HFF-Myc (cell line): ENCODE results near the gene WNT6.

Source experiments
- DNase-seq: peaks from one replicate; pipeline ENCODE4 v3.0.0-alpha.2; 2011; ENCODE audit warnings: low read depth; ENCODE audit errors: extremely low read depth
- H3K4me3 ChIP-seq: replicated peaks from 2 replicates; pipeline ENCODE4 v1.5.1; 2011; ENCODE audit warnings: low read depth, mild to moderate bottlenecking, control low read depth, low read length
- CTCF ChIP-seq: IDR thresholded peaks from 2 replicates; pipeline ENCODE4 v1.5.1; 2012; ENCODE audit warnings: mild to moderate bottlenecking, low read depth, low read length, control low read depth; ENCODE audit errors: missing control alignments

WNT6 gene

GRCh38 chr2:218869064-218869463 lies 9.5 kb downstream of the WNT6 start:
- no peak for TF ChIP-seq CTCF
- no peak for DNase-seq
- H3K4me3 ChIP-seq, result no peak overlapping the region

DNA sequence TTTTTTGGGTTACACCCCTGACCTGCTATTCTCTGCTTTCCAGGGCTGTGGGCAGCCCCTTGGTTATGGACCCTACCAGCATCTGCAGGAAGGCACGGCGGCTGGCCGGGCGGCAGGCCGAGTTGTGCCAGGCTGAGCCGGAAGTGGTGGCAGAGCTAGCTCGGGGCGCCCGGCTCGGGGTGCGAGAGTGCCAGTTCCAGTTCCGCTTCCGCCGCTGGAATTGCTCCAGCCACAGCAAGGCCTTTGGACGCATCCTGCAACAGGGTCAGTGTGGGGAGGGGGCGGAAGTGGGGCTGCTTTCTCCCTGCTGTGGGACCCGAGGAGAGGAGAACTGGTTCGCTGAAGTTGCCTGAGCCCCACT lies 11.4 kb downstream of the WNT6 start:
- DNase-seq, result no peak
- no peak overlapping the region for H3K4me3 ChIP-seq
- no peak for TF ChIP-seq CTCF

- TF ChIP-seq CTCF, result no peak
- DNase-seq, result no peak
- H3K4me3 ChIP-seq, result no peak overlapping the region
Measured at GRCh38 chr2:218871345-218872302, 12.0 kb downstream of the WNT6 start.

GRCh38 chr2:218872645-218873358 lies 13.2 kb downstream of the WNT6 start:
- no peak for DNase-seq
- no peak overlapping the region for H3K4me3 ChIP-seq
- no peak for TF ChIP-seq CTCF

DNA sequence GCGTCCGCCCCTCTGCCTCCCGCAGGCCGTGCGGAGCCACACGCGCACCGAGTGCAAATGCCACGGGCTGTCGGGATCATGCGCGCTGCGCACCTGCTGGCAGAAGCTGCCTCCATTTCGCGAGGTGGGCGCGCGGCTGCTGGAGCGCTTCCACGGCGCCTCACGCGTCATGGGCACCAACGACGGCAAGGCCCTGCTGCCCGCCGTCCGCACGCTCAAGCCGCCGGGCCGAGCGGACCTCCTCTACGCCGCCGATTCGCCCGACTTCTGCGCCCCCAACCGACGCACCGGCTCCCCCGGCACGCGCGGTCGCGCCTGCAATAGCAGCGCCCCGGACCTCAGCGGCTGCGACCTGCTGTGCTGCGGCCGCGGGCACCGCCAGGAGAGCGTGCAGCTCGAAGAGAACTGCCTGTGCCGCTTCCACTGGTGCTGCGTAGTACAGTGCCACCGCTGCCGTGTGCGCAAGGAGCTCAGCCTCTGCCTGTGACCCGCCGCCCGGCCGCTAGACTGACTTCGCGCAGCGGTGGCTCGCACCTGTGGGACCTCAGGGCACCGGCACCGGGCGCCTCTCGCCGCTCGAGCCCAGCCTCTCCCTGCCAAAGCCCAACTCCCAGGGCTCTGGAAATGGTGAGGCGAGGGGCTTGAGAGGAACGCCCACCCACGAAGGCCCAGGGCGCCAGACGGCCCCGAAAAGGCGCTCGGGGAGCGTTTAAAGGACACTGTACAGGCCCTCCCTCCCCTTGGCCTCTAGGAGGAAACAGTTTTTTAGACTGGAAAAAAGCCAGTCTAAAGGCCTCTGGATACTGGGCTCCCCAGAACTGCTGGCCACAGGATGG lies 14.0 kb downstream of the WNT6 start:
- H3K4me3 ChIP-seq, result no peak overlapping the region
- no peak for DNase-seq
- no peak for TF ChIP-seq CTCF

- no peak for DNase-seq
- H3K4me3 ChIP-seq, result no peak overlapping the region
- no peak for TF ChIP-seq CTCF
Measured at GRCh38 chr2:218875692-218876246, 16.2 kb downstream of the WNT6 start.
